OCI-LY1 (cell line): ENCODE data around the gene ATAD3A.
A peak's percentile ranks its signal among the peaks of the same experiment; 100 is the strongest.

ENCODE experiments used
- H2AFZ ChIP-seq: fragments of 200-600 bp; sonication (generic), shearing (Covaris generic); 2 replicates; pipeline ENCODE4 v1.6.0; 2014; ENCODE audit warnings: antibody characterized with exemption, mild to moderate bottlenecking, low read length
- H3F3A ChIP-seq: fragments of 200-600 bp; sonication (generic), shearing (Covaris generic); 2 replicates; pipeline ENCODE4 v1.6.0; 2014; ENCODE audit warnings: mild to moderate bottlenecking, antibody characterized with exemption, low read length, moderate library complexity; ENCODE audit not compliant: insufficient read depth
- H3K27ac ChIP-seq: fragments of 200-600 bp; sonication (generic); 2 replicates; pipeline ENCODE4 v1.5.1; 2014; ENCODE audit warnings: low read length, mixed run types, mild to moderate bottlenecking, low read depth; ENCODE audit not compliant: poor library complexity, severe bottlenecking
- H3K27me3 ChIP-seq: fragments of 200-600 bp; sonication (generic); 2 replicates; pipeline ENCODE4 v1.6.0; 2014; ENCODE audit warnings: antibody characterized with exemption, mild to moderate bottlenecking, low read length, moderate library complexity; ENCODE audit not compliant: insufficient read depth
- H3K36me3 ChIP-seq: fragments of 200-600 bp; sonication (generic); 2 replicates; pipeline ENCODE4 v1.6.1; 2014; ENCODE audit warnings: mild to moderate bottlenecking, antibody characterized with exemption, low read length, moderate library complexity, mixed read lengths; ENCODE audit not compliant: insufficient read depth
- H3K4me1 ChIP-seq: fragments of 200-600 bp; sonication (generic); 2 replicates; pipeline ENCODE4 v1.5.1; 2014; ENCODE audit warnings: mild to moderate bottlenecking, low read length, moderate library complexity; ENCODE audit not compliant: insufficient read depth, severe bottlenecking
- H3K4me2 ChIP-seq: fragments of 200-600 bp; sonication (generic), shearing (Covaris generic); 2 replicates; pipeline ENCODE4 v1.6.1; 2014; ENCODE audit warnings: low read length
- H3K4me3 ChIP-seq: fragments of 200-600 bp; sonication (generic); 2 replicates; pipeline ENCODE4 v1.5.1; 2014; ENCODE audit warnings: low read length, low read depth, mild to moderate bottlenecking, mixed read lengths; ENCODE audit not compliant: poor library complexity, severe bottlenecking
- H3K79me2 ChIP-seq: fragments of 200-600 bp; shearing (Covaris generic); 2 replicates; pipeline ENCODE4 v1.6.1; 2016; ENCODE audit warnings: mixed run types, low read length, mixed read lengths; ENCODE audit not compliant: insufficient read depth
- H3K9ac ChIP-seq: fragments of 200-600 bp; sonication (generic), shearing (Covaris generic); 2 replicates; pipeline ENCODE4 v1.6.1; 2014; ENCODE audit warnings: mild to moderate bottlenecking, low read length, mixed read lengths
- H3K9me2 ChIP-seq: fragments of 200-600 bp; sonication (generic), shearing (Covaris generic); 2 replicates; pipeline ENCODE4 v1.6.1; 2014; ENCODE audit warnings: low read depth, mild to moderate bottlenecking, low read length, mixed read lengths
- H3K9me3 ChIP-seq: fragments of 200-600 bp; shearing (Covaris generic); 2 replicates; pipeline ENCODE4 v1.6.1; 2014; ENCODE audit warnings: low read length, mixed read lengths
- H4K20me1 ChIP-seq: fragments of 200-600 bp; sonication (generic), shearing (Covaris generic); 2 replicates; pipeline ENCODE4 v1.6.0; 2016; ENCODE audit warnings: mild to moderate bottlenecking, low read length; ENCODE audit not compliant: insufficient read depth
- EZH2 ChIP-seq: fragments of 200-600 bp; sonication (generic), shearing (Covaris generic); IDR thresholded peaks from 2 replicates; pipeline ENCODE4 v1.8.0; 2017; ENCODE audit warnings: borderline replicate concordance, mixed run types, mild to moderate bottlenecking, antibody characterized with exemption, low read length, moderate library complexity, mixed read lengths
- TF ChIP-seq, protein P1 (sequence below): fragments of 200-600 bp; sonication (generic), shearing (Covaris generic); IDR thresholded peaks from 2 replicates; pipeline ENCODE4 v1.5.1; 2017; ENCODE audit warnings: mild to moderate bottlenecking, antibody characterized with exemption, low read length, moderate library complexity, mixed read lengths

The ATAD3A gene

DNA sequence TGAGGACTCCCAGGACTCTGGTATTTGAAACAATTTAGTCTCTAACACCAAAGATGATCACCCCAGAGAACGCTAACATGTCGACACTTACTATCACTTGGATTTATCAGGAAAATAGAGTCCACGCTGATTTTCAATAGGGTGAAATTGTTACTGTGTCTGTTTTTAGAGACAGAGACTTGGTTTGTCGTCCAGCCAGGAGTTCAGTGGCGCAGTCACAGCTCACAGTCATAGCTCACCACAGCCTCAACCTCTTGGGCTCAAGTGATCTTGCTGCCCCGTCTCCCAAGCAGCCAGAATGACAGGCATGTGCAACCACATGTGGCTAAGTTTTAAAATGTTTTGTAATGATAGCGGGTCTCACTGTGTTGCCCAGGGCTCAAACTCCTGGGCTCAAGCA is 57.4 kb downstream of the ATAD3A start:
- peaks cover 60% of the 10 kb centered on the region for H3K36me3 ChIP-seq
- no peak overlapping the region for H2AFZ ChIP-seq
- H3K27me3 ChIP-seq = no peaks in the 10 kb centered on the region
- no peak overlapping the region for H3K4me2 ChIP-seq
- no peaks in the 10 kb centered on the region for H3K9me3 ChIP-seq
- no peaks in the 10 kb centered on the region for H3K9me2 ChIP-seq
- peaks cover 18% of the 10 kb centered on the region for H3K4me1 ChIP-seq
- H4K20me1 ChIP-seq = no peaks in the 10 kb centered on the region
- H3K79me2 ChIP-seq = peaks cover 88% of the 10 kb centered on the region
- H3K27ac ChIP-seq = no peak overlapping the region
- no peak overlapping the region for H3K9ac ChIP-seq
- no peak overlapping the region for H3K4me3 ChIP-seq
- TF ChIP-seq, protein P1, sequence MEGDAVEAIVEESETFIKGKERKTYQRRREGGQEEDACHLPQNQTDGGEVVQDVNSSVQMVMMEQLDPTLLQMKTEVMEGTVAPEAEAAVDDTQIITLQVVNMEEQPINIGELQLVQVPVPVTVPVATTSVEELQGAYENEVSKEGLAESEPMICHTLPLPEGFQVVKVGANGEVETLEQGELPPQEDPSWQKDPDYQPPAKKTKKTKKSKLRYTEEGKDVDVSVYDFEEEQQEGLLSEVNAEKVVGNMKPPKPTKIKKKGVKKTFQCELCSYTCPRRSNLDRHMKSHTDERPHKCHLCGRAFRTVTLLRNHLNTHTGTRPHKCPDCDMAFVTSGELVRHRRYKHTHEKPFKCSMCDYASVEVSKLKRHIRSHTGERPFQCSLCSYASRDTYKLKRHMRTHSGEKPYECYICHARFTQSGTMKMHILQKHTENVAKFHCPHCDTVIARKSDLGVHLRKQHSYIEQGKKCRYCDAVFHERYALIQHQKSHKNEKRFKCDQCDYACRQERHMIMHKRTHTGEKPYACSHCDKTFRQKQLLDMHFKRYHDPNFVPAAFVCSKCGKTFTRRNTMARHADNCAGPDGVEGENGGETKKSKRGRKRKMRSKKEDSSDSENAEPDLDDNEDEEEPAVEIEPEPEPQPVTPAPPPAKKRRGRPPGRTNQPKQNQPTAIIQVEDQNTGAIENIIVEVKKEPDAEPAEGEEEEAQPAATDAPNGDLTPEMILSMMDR = no peak
- TF ChIP-seq EZH2 = no peak
- no peaks in the 10 kb centered on the region for H3F3A ChIP-seq

DNA sequence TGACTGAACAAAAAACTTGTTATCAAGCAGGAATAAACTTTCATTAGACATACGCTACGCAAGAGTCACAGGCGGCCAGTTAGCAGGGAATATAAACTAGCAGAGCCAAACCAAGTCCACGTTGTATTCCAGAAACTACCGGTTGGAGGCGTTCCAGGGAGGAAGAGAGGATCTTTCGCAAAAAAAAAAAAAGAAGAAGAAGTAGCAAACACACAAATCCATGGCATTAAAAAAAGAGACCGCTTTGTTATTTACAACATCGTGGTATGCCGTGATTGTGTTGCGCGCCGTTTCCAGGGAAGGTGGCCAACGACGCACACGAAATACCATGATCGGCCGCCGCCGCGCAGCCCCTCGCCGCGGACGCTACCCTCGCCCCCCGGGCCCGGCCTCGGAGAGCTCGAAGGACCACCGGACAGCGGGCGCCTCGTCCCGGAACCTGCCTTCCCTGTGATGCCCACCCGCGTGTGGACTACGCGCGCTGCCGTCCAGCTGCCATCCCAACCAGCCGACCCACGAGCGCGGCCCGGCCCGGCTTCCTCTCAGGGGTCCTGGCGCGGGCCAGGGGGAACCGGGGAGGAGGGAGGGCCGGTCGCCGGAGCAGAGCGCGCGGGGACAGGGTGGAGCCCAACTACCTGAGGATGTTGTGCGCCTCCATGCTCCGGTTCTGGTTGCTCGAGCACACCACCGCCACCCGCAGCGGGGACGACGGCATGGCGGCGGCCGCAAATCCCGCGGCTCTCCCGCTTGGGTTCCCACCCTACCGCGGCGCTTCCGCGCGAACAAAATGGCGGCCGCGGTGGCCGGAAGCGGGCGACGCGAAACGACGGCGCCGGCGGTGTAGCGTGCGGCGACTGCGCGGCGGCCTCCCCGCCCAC is 62.1 kb downstream of the ATAD3A start:
- peaks cover 26% of the 10 kb centered on the region for H3K4me1 ChIP-seq
- H3K27me3 ChIP-seq = peaks cover 13% of the 10 kb centered on the region; the same call in 1 of the 2 replicates
- H4K20me1 ChIP-seq = no peaks in the 10 kb centered on the region
- peak overlapping the region; percentile 99 for H3K4me3 ChIP-seq
- H3F3A ChIP-seq = no peaks in the 10 kb centered on the region
- no peaks in the 10 kb centered on the region for H3K9me3 ChIP-seq
- H3K79me2 ChIP-seq = peaks cover 52% of the 10 kb centered on the region
- no peaks in the 10 kb centered on the region for H3K9me2 ChIP-seq
- peaks cover 31% of the 10 kb centered on the region for H3K36me3 ChIP-seq
- H2AFZ ChIP-seq = no peak overlapping the region
- peak overlapping the region; percentile 100 for H3K9ac ChIP-seq
- H3K4me2 ChIP-seq = peak overlapping the region; percentile 89
- H3K27ac ChIP-seq = no peak overlapping the region
- TF ChIP-seq, protein P1 = 0 out of 2 replicates have a peak, but pooled peaks have one; percentile 11
- no peak for TF ChIP-seq EZH2

DNA sequence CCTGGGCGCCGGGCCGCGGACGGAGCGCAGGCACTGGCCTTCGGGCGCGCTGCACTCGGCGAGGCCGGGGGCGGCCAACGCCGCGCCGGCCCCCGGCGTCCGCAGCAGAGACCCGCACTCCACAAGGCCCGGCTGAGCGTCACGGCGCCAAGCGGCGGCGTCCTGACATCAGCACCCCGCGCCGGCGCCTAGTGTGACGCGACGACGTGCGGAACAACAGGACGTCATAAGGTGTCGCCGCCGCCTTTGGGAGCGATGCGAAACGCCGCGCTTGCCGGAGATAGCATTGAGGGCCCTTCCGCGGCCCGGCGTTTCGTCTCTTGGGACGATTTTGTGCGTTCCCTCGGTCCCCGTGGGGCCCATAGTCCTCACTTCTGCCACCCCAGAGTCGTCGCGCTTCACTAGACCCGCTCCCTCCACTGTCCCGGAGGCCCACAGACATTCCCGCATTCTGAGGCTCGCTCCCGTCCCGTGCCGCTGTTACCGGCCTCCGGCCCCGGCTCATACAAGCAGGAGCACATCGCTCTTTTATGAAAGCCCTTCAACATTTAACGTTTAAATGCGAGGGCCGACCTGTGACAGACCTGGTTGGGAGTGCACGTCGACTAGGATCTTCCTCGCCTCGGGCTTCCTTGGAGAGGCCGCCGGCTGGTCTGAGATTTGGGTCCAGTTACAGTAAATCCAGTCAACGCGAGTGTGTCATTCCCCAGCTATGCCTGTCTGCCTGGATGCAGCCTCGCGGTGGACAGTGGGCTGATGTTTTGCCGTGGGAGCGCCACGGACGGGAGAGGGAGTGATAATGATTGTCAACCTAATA is 63.0 kb downstream of the ATAD3A start, which contains the start of gene SSU72:
TSS of gene SSU72 (minus strand) at position 143 of the 817 bp plus-strand sequence. CDS start 306 bp downstream, outside the sequence.
- Histone ChIP-seq H3K9me3 (no peaks in the 10 kb centered on the region), H3K27me3 (peaks cover 13% of the 10 kb centered on the region; the same call in 1 of the 2 replicates), H3F3A (no peaks in the 10 kb centered on the region), H3K27ac (peak within 1 kb of the TSS; percentile 11), H4K20me1 (no peaks in the 10 kb centered on the region), H3K9me2 (no peaks in the 10 kb centered on the region), H3K4me1 (peaks cover 25% of the 10 kb centered on the region), H3K4me3 (peak within 1 kb of the TSS; percentile 99), H2AFZ (no peak within 1 kb of the TSS), H3K36me3 (peaks cover 22% of the 10 kb centered on the region; the same call in 1 of the 2 replicates), H3K79me2 (peaks cover 43% of the 10 kb centered on the region), H3K4me2 (peak within 1 kb of the TSS; percentile 89), H3K9ac (peak within 1 kb of the TSS; percentile 100)
- no peak for TF ChIP-seq EZH2
- TF ChIP-seq, protein P1 = no peak
